H1 (cell line): ENCODE measurements around the gene PATE4. TPM values are rescaled to one million over a fixed set of nuclear protein-coding genes. Genes with fewer than 3 reads are reported as not detected.

Experiments
- CTCF ChIA-PET: fragments of 300-600 bp; sonication (Branson Sonifier 250); formaldehyde crosslinking; loops from one replicate; lab custom pipeline; 2021; ENCODE audit not compliant: partially characterized antibody; lab: Charles Lee
- POLR2A ChIA-PET: fragments of 300-600 bp; sonication (Branson Sonifier 250); formaldehyde crosslinking; loops from one replicate; lab custom pipeline; 2021; ENCODE audit warnings: inconsistent platforms; ENCODE audit not compliant: partially characterized antibody; lab: Charles Lee
- DNase-seq, 2 experiments: peaks; one replicate each; pipeline versions ENCODE4 v3.0.0 to v3.0.0-alpha.2; 2010 to 2022; ENCODE audit warnings: low spot score in 2 of 2, low read depth in 1 of 2, mixed read lengths in 1 of 2
- FAIRE-seq: peaks from 2 replicates; lab custom pipeline; 2011; peaks lifted over from hg19 to GRCh38; lab: Jason Lieb, UNC
- H2AFZ ChIP-seq: 2 replicates; pipeline ENCODE4 v1.8.1; 2012; ENCODE audit warnings: low read length, inconsistent platforms
- H2AK5ac ChIP-seq: 2 replicates; pipeline ENCODE4 v1.6.1; 2013; ENCODE audit warnings: low read depth, low read length
- H2BK120ac ChIP-seq: replicated peaks from 2 replicates; pipeline ENCODE3; 2013; ENCODE audit warnings: low read depth, low read length, inconsistent platforms
- H2BK12ac ChIP-seq: 2 replicates; pipeline ENCODE4 v1.6.1; 2013; ENCODE audit warnings: low read depth, low read length
- H2BK15ac ChIP-seq: 2 replicates; pipeline ENCODE4 v1.6.1; 2013; ENCODE audit warnings: low read length
- H2BK20ac ChIP-seq: 2 replicates; pipeline ENCODE4 v1.6.1; 2013; ENCODE audit warnings: low read length
- H2BK5ac ChIP-seq: 2 replicates; pipeline ENCODE4 v1.6.1; 2013; ENCODE audit warnings: low read depth, low read length
- H3K14ac ChIP-seq: 2 replicates; pipeline ENCODE4 v1.6.1; 2013; ENCODE audit warnings: inconsistent platforms; ENCODE audit not compliant: insufficient read length
- H3K18ac ChIP-seq: 2 replicates; pipeline ENCODE4 v1.6.1; 2013; ENCODE audit warnings: low read length; ENCODE audit errors: extremely low read depth
- H3K23ac ChIP-seq: 2 replicates; pipeline ENCODE4 v1.6.1; 2013; ENCODE audit warnings: inconsistent platforms; ENCODE audit not compliant: insufficient read length
- H3K23me2 ChIP-seq: 2 replicates; pipeline ENCODE4 v1.6.1; 2013; ENCODE audit warnings: low read depth, low read length
- H3K27ac ChIP-seq: 2 replicates; pipeline ENCODE4 v1.6.1; 2011; ENCODE audit warnings: low read depth, low read length, inconsistent platforms
- H3K27me3 ChIP-seq, 4 experiments: replicated peaks in 1 of 4; 1 replicate in 1 of 4; 2 replicates in 3 of 4; pipeline versions ENCODE4 v1.6.1 to v1.8.1; 2011 to 2013; ENCODE audit warnings: low read length in 3 of 4, mild to moderate bottlenecking in 3 of 4, inconsistent platforms in 2 of 4, mixed read lengths in 2 of 4, moderate library complexity in 1 of 4; ENCODE audit not compliant: control insufficient read depth in 3 of 4, insufficient read depth in 3 of 4; ENCODE audit errors: extremely low read depth in 1 of 4
- H3K36me3 ChIP-seq, 4 experiments: 2 replicates each; pipeline versions ENCODE4 v1.6.1 to v1.8.1; 2011 to 2013; ENCODE audit warnings: mild to moderate bottlenecking in 4 of 4, low read length in 3 of 4, moderate library complexity in 2 of 4, control low read depth in 1 of 4, inconsistent platforms in 1 of 4; ENCODE audit not compliant: insufficient read depth in 4 of 4, control insufficient read depth in 2 of 4
- H3K4ac ChIP-seq: replicated peaks from 2 replicates; pipeline ENCODE3; 2013; ENCODE audit warnings: low read length, low read depth, mixed read lengths, inconsistent platforms; ENCODE audit not compliant: insufficient read length
- H3K4me1 ChIP-seq, 4 experiments: replicated peaks in 1 of 4; 1 replicate in 1 of 4; 2 replicates in 3 of 4; pipeline versions ENCODE4 v1.6.1 to v1.8.1; 2011 to 2013; ENCODE audit warnings: low read length in 3 of 4, inconsistent platforms in 2 of 4, mixed read lengths in 1 of 4; ENCODE audit not compliant: insufficient read depth in 4 of 4, control insufficient read depth in 3 of 4
- H3K4me2 ChIP-seq, 2 experiments: 2 replicates each; pipeline versions ENCODE4 v1.6.1 to v1.8.1; 2011 to 2013; ENCODE audit warnings: low read depth in 2 of 2, low read length in 2 of 2, control low read depth in 1 of 2, inconsistent platforms in 1 of 2, mild to moderate bottlenecking in 1 of 2; ENCODE audit not compliant: insufficient read depth in 1 of 2
- H3K4me3 ChIP-seq, 4 experiments: fragments of 200-600, 300-600 bp in 1 of 4; sonication (generic), shearing (Covaris generic), sonication (Bioruptor Twin) in 1 of 4; 2 replicates each; pipeline versions ENCODE4 v1.5.1 to v1.8.1; 2011 to 2016; ENCODE audit warnings: low read length in 4 of 4, low read depth in 3 of 4, control low read depth in 2 of 4, inconsistent platforms in 2 of 4, mild to moderate bottlenecking in 2 of 4, mixed read lengths in 1 of 4, moderate library complexity in 1 of 4; ENCODE audit not compliant: insufficient read depth in 2 of 4; ENCODE audit errors: extremely low read depth in 1 of 4
- H3K56ac ChIP-seq: replicated peaks from 2 replicates; pipeline ENCODE3; 2013; ENCODE audit warnings: low read depth, mild to moderate bottlenecking, mixed read lengths, low read length, inconsistent platforms; ENCODE audit not compliant: insufficient read length
- H3K79me1 ChIP-seq: 2 replicates; pipeline ENCODE4 v1.6.1; 2013; ENCODE audit warnings: low read depth, low read length, control low read depth
- H3K79me2 ChIP-seq, 2 experiments: 2 replicates each; pipeline versions ENCODE4 v1.6.1 to v1.8.1; 2012 to 2013; ENCODE audit warnings: low read length in 2 of 2, mild to moderate bottlenecking in 2 of 2, inconsistent platforms in 1 of 2; ENCODE audit not compliant: insufficient read depth in 2 of 2, control insufficient read depth in 1 of 2
- H3K9ac ChIP-seq, 4 experiments: replicated peaks in 1 of 4; 1 replicate in 1 of 4; 2 replicates in 3 of 4; pipeline versions ENCODE4 v1.6.1 to v1.8.1; 2011 to 2013; ENCODE audit warnings: low read depth in 3 of 4, low read length in 3 of 4, control low read depth in 2 of 4, mild to moderate bottlenecking in 2 of 4, moderate library complexity in 2 of 4, inconsistent platforms in 1 of 4; ENCODE audit errors: extremely low read depth in 1 of 4
- H3K9me3 ChIP-seq, 2 experiments: 2 replicates each; pipeline versions ENCODE4 v1.6.1 to v1.8.1; 2012 to 2013; ENCODE audit warnings: mild to moderate bottlenecking in 2 of 2, moderate library complexity in 2 of 2, control low read depth in 1 of 2, inconsistent platforms in 1 of 2, low read depth in 1 of 2, low read length in 1 of 2, mixed read lengths in 1 of 2; ENCODE audit not compliant: insufficient read depth in 2 of 2
- H4K20me1 ChIP-seq, 2 experiments: replicated peaks in 1 of 2; 2 replicates each; pipeline versions ENCODE3 to v1.8.1; 2011 to 2013; ENCODE audit warnings: inconsistent platforms in 2 of 2, low read length in 2 of 2, mild to moderate bottlenecking in 1 of 2; ENCODE audit not compliant: insufficient read depth in 2 of 2, control insufficient read depth in 1 of 2
- H4K5ac ChIP-seq: 2 replicates; pipeline ENCODE4 v1.6.1; 2013; ENCODE audit warnings: low read length, low read depth, mixed read lengths, inconsistent platforms; ENCODE audit not compliant: insufficient read length
- H4K8ac ChIP-seq: 2 replicates; pipeline ENCODE4 v1.8.0; 2013; ENCODE audit warnings: mild to moderate bottlenecking, moderate library complexity, low read length, inconsistent platforms; ENCODE audit not compliant: insufficient read depth; ENCODE audit errors: extremely low read depth
- H4K91ac ChIP-seq: replicated peaks from 2 replicates; pipeline ENCODE3; 2013; ENCODE audit warnings: low read length, mixed read lengths, inconsistent platforms; ENCODE audit not compliant: insufficient read length
- BACH1 ChIP-seq: IDR thresholded peaks from 2 replicates; pipeline ENCODE4 v1.6.1; 2012; ENCODE audit warnings: low read length, improper control_type of control experiment
- CBX5 ChIP-seq: fragments of 300-800, 300-1000 bp; sonication (generic); IDR thresholded peaks from 2 replicates; pipeline ENCODE4 v1.7.1; 2016; ENCODE audit warnings: antibody characterized with exemption, low read length, low read depth
- EZH2 ChIP-seq: fragments of 200-600 bp; sonication (generic); IDR thresholded peaks from 2 replicates; pipeline ENCODE4 v1.7.1; 2012; ENCODE audit warnings: low read depth, mild to moderate bottlenecking, moderate library complexity, low read length, inconsistent platforms; ENCODE audit not compliant: severe bottlenecking
- GABPA ChIP-seq: IDR thresholded peaks from 2 replicates; pipeline ENCODE4 v1.6.1; 2011; ENCODE audit warnings: mild to moderate bottlenecking, low read length, moderate library complexity, borderline replicate concordance; ENCODE audit not compliant: insufficient read depth
- KDM4A ChIP-seq: IDR thresholded peaks from one replicate; pipeline ENCODE4 v1.7.1; 2012; ENCODE audit warnings: low read depth, mild to moderate bottlenecking, moderate library complexity, low read length, inconsistent platforms; ENCODE audit not compliant: severe bottlenecking
- MAX ChIP-seq: IDR thresholded peaks from 2 replicates; pipeline ENCODE4 v1.6.1; 2012; ENCODE audit warnings: inconsistent platforms
- SIRT6 ChIP-seq: IDR thresholded peaks from one replicate; pipeline ENCODE4 v1.7.1; 2012; ENCODE audit warnings: low read length, inconsistent platforms
- WGBS, 2 experiments: shearing (Covaris generic) in 1 of 2; methylation state at CpG; one replicate each; pipeline versions ENCODE4 v1.1.6 to v1.1.7; 2013 to 2015; ENCODE audit warnings: low lambda C conversion rate in 2 of 2, mixed read lengths in 2 of 2, inconsistent platforms in 1 of 2, low coverage in 1 of 2, missing lambda C conversion rate in 1 of 2; ENCODE audit not compliant: insufficient replicate concordance in 2 of 2, insufficient coverage in 1 of 2, insufficient read length in 1 of 2; ENCODE audit errors: extremely low coverage in 1 of 2, missing lambda C conversion rate in 1 of 2; 5-methylcytosine and 5-hydroxymethylcytosine counted together
- long read RNA-seq, 2 experiments: library from RNA in 1 of 2; library from capped mRNA in 1 of 2; stranded (forward); transcript quantifications; one replicate each; pipeline ENCODE4 v2.0.0, GENCODE V29; 2021; ENCODE audit warnings: inconsistent platforms in 1 of 2
- polyA minus RNA-seq, 3 experiments: library from RNA; depleted of rRNA, polyadenylated mRNA; stranded (reverse); fragments of >200 nt; gene quantifications; 1 replicate in 2 of 3; 2 replicates in 1 of 3; pipeline ENCODE4 v1.2.3, GENCODE V29; 2011
- polyA plus RNA-seq, 7 experiments: library from polyadenylated mRNA; depleted of rRNA in 3 of 7; stranded (reverse) in 5 of 7; unstranded in 2 of 7; fragments of >200 nt in 5 of 7; fragments of 200-250 nt in 2 of 7; gene quantifications; 1 replicate in 5 of 7; 2 replicates in 1 of 7; 4 replicates in 1 of 7; pipeline versions ENCODE4 v1.2.1 to v1.2.3, GENCODE V29; 2011 to 2013; ENCODE audit warnings: missing spikeins in 2 of 7, mixed read lengths in 2 of 7
- total RNA-seq: library from RNA; stranded (reverse); fragmentation: NEBNext Ultra II Directional; extraction: Animal tissue kit (Norgen Biotek cat#: 25700); gene quantifications from 2 replicates; pipeline ENCODE4 v1.2.1, GENCODE V29; 2021

Gene PATE4
- not detected in 2 replicates for total RNA-seq
- not detected in 2 replicates for polyA plus RNA-seq (2011; rRNA removed)
- polyA plus RNA-seq (2011; cell fraction: cytosol; rRNA removed), result not detected
- not detected for polyA plus RNA-seq (2011; cell fraction: nucleus; rRNA removed)
- polyA plus RNA-seq (2012, experiment 1 of 2), result not detected in 4 replicates
- not detected for polyA plus RNA-seq (2012, experiment 2 of 2)
- polyA plus RNA-seq (2013, experiment 1 of 2), result not detected
- not detected for polyA plus RNA-seq (2013, experiment 2 of 2)
- not detected in 2 replicates for polyA minus RNA-seq (2011; rRNA and poly(A)+ RNA removed)
- polyA minus RNA-seq (2011; cell fraction: cytosol; rRNA and poly(A)+ RNA removed), result not detected
- polyA minus RNA-seq (2011; cell fraction: nucleus; rRNA and poly(A)+ RNA removed), result not detected
- long read RNA-seq, experiment 1, result 0 reads
- long read RNA-seq, experiment 2, result 0 reads

GRCh38 chr11:125833016-125833415, at the start of gene PATE4:
Gene PATE4 (plus strand): TSS chr11:125833316. CDS start chr11:125833360, 44 bp downstream.
- no peak within 1 kb of the TSS for H3K14ac ChIP-seq
- no peaks in the 10 kb centered on the region for H3K4me1 ChIP-seq
- no peak within 1 kb of the TSS for H3K56ac ChIP-seq
- H2BK120ac ChIP-seq, result no peak within 1 kb of the TSS
- H3K23ac ChIP-seq, result no peak within 1 kb of the TSS
- ChIA-PET POLR2A (no interaction called here), CTCF (interaction anchor here (1.0 to 1.4 kb wide), 2 partner anchors 76 to 83 kb away, joined by 3 to 6 read pairs; no protein-coding TSS in a partner anchor)
- no peaks in the 10 kb centered on the region for H3K23me2 ChIP-seq
- no peak within 1 kb of the TSS for H3K9ac ChIP-seq
- H2AK5ac ChIP-seq, result no peak within 1 kb of the TSS
- no peaks in the 10 kb centered on the region for H3K79me2 ChIP-seq
- H4K91ac ChIP-seq, result no peak within 1 kb of the TSS
- no peak within 1 kb of the TSS for H3K27ac ChIP-seq
- H3K4ac ChIP-seq, result no peak within 1 kb of the TSS
- H4K8ac ChIP-seq, result no peak within 1 kb of the TSS; the same call in 1 of the 2 replicates
- DNase-seq (no peak), FAIRE-seq (no peak)
- no peaks in the 10 kb centered on the region for H4K20me1 ChIP-seq
- H3K36me3 ChIP-seq, result no peaks in the 10 kb centered on the region
- H3K4me2 ChIP-seq, result no peak within 1 kb of the TSS
- no peaks in the 10 kb centered on the region for H3K27me3 ChIP-seq
- TF ChIP-seq SIRT6 (no peak), CBX5 (no peak), GABPA (no peak), KDM4A (no peak), MAX (no peak), EZH2 (no peak), BACH1 (no peak)
- H2BK20ac ChIP-seq, result no peak within 1 kb of the TSS
- no peaks in the 10 kb centered on the region for H3K79me1 ChIP-seq
- no peak within 1 kb of the TSS for H2AFZ ChIP-seq
- H3K18ac ChIP-seq, result no peak within 1 kb of the TSS
- no peak within 1 kb of the TSS for H2BK12ac ChIP-seq
- 89% methylated on average over 3 of the region's 3 CpGs; no CpG with 5 or more reads in 1 of the 2 experiments for WGBS, 2 experiments
- peaks cover 0 to 5% of the 10 kb centered on the region in 2 experiments; a peak in 1 of 4 replicates for H3K9me3 ChIP-seq
- no peak within 1 kb of the TSS for H2BK5ac ChIP-seq
- no peak within 1 kb of the TSS; a peak in 1 of 8 replicates for H3K4me3 ChIP-seq
- H2BK15ac ChIP-seq, result no peak within 1 kb of the TSS
- H4K5ac ChIP-seq, result no peak within 1 kb of the TSS
